H1 (cell line): ENCODE results near the gene PRDM5. TPM values are rescaled to one million over a fixed set of nuclear protein-coding genes. Genes with fewer than 3 reads are reported as not detected.

ENCODE experiments used
- BACH1 ChIP-seq: IDR thresholded peaks from 2 replicates; pipeline ENCODE4 v1.6.1; 2012; ENCODE audit warnings: low read length, improper control_type of control experiment
- CHD2 ChIP-seq: IDR thresholded peaks from 2 replicates; pipeline ENCODE4 v1.6.1; 2012; ENCODE audit warnings: low read length, improper control_type of control experiment
- CTCF ChIP-seq, 3 experiments: IDR thresholded peaks; 1 replicate in 2 of 3; 2 replicates in 1 of 3; pipeline versions ENCODE4 v1.5.1 to v1.6.1; 2011; ENCODE audit warnings: low read length in 3 of 3, mild to moderate bottlenecking in 3 of 3, inconsistent platforms in 2 of 3, low read depth in 1 of 3, moderate library complexity in 1 of 3; ENCODE audit not compliant: insufficient read depth in 1 of 3; ENCODE audit errors: control extremely low read depth in 1 of 3
- EGR1 ChIP-seq: IDR thresholded peaks from 2 replicates; pipeline ENCODE4 v1.6.1; 2011; ENCODE audit warnings: low read depth, low read length, borderline replicate concordance
- GTF2F1 ChIP-seq: IDR thresholded peaks from 2 replicates; pipeline ENCODE4 v1.6.1; 2012; ENCODE audit warnings: low read depth, low read length, improper control_type of control experiment, borderline replicate concordance
- HDAC6 ChIP-seq: IDR thresholded peaks from one replicate; pipeline ENCODE4 v1.7.1; 2012; ENCODE audit warnings: low read depth, mild to moderate bottlenecking, inconsistent platforms, low read length, moderate library complexity
- MAFK ChIP-seq: IDR thresholded peaks from 2 replicates; pipeline ENCODE4 v1.6.1; 2012; ENCODE audit warnings: low read depth, mild to moderate bottlenecking, improper control_type of control experiment, low read length
- PHF8 ChIP-seq: fragments of 200-600 bp; sonication (generic); conservative IDR thresholded peaks from 2 replicates; pipeline ENCODE4 v1.7.1; 2012; ENCODE audit warnings: low read depth, mild to moderate bottlenecking, inconsistent platforms, low read length, moderate library complexity
- POLR2A ChIP-seq, 2 experiments: IDR thresholded peaks; 1 replicate in 1 of 2; 2 replicates in 1 of 2; pipeline ENCODE4 v1.6.1; 2011; ENCODE audit warnings: low read depth in 2 of 2, low read length in 2 of 2, mild to moderate bottlenecking in 2 of 2; ENCODE audit errors: control extremely low read depth in 1 of 2
- RAD21 ChIP-seq, 2 experiments: IDR thresholded peaks in 1 of 2; conservative IDR thresholded peaks in 1 of 2; 2 replicates each; pipeline ENCODE4 v1.6.1; 2011; ENCODE audit warnings: low read depth in 2 of 2, low read length in 2 of 2, improper control_type of control experiment in 1 of 2, inconsistent platforms in 1 of 2, mild to moderate bottlenecking in 1 of 2, moderate library complexity in 1 of 2
- RBBP5 ChIP-seq: IDR thresholded peaks from 2 replicates; pipeline ENCODE4 v1.7.1; 2012; ENCODE audit warnings: low read depth, mild to moderate bottlenecking, inconsistent platforms, low read length, moderate library complexity, borderline replicate concordance
- RXRA ChIP-seq: IDR thresholded peaks from 2 replicates; pipeline ENCODE4 v1.6.1; 2011; ENCODE audit warnings: low read depth, mild to moderate bottlenecking, low read length, moderate library complexity; ENCODE audit not compliant: insufficient read depth
- SIRT6 ChIP-seq: IDR thresholded peaks from one replicate; pipeline ENCODE4 v1.7.1; 2012; ENCODE audit warnings: low read length, inconsistent platforms
- SP4 ChIP-seq: IDR thresholded peaks from 2 replicates; pipeline ENCODE4 v1.6.1; 2012; ENCODE audit warnings: low read length, inconsistent platforms
- TCF12 ChIP-seq: IDR thresholded peaks from 2 replicates; pipeline ENCODE4 v1.6.1; 2011; ENCODE audit warnings: low read depth, mild to moderate bottlenecking, low read length
- ZNF274 ChIP-seq: IDR thresholded peaks from 2 replicates; pipeline ENCODE4 v1.7.0; 2012; ENCODE audit warnings: low read length, borderline replicate concordance; ENCODE audit errors: extremely low read depth
- polyA plus RNA-seq, 7 experiments: library from polyadenylated mRNA; depleted of rRNA in 3 of 7; stranded (reverse) in 5 of 7; unstranded in 2 of 7; fragments of >200 nt in 5 of 7; fragments of 200-250 nt in 2 of 7; gene quantifications; 1 replicate in 5 of 7; 2 replicates in 1 of 7; 4 replicates in 1 of 7; pipeline versions ENCODE4 v1.2.1 to v1.2.3, GENCODE V29; 2011 to 2013; ENCODE audit warnings: missing spikeins in 2 of 7, mixed read lengths in 2 of 7
- total RNA-seq: library from RNA; stranded (reverse); fragmentation: NEBNext Ultra II Directional; extraction: Animal tissue kit (Norgen Biotek cat#: 25700); gene quantifications from 2 replicates; pipeline ENCODE4 v1.2.1, GENCODE V29; 2021
- TF ChIP-seq, protein P1 (sequence below): IDR thresholded peaks from 2 replicates; pipeline ENCODE4 v1.6.1; 2012; ENCODE audit warnings: inconsistent platforms
- TF ChIP-seq, protein P2 (sequence below): IDR thresholded peaks from 2 replicates; pipeline ENCODE4 v1.6.1; 2011; ENCODE audit warnings: low read length, improper control_type of control experiment

The PRDM5 gene
- total and polyA plus RNA-seq, 2 of the 8 experiments (the other 6 are each of a cell fraction or from before 2014, with no cell fraction given): 8.2 to 23.4 TPM

- no peak for TF ChIP-seq CTCF (IDR thresholded peaks at IDR 0.05; ENCODE audit: control extremely low read depth in 1 of 3, insufficient read depth in 1 of 3, low read depth in 1 of 3, low read length in 3 of 3)
- no peak for TF ChIP-seq PHF8
- no peak for TF ChIP-seq SP4
- no peak for TF ChIP-seq TCF12
- TF ChIP-seq EGR1: no peak
- no peak for TF ChIP-seq ZNF274
- TF ChIP-seq SIRT6: no peak
- TF ChIP-seq, protein P1, sequence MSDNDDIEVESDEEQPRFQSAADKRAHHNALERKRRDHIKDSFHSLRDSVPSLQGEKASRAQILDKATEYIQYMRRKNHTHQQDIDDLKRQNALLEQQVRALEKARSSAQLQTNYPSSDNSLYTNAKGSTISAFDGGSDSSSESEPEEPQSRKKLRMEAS: no peak
- TF ChIP-seq, protein P2, sequence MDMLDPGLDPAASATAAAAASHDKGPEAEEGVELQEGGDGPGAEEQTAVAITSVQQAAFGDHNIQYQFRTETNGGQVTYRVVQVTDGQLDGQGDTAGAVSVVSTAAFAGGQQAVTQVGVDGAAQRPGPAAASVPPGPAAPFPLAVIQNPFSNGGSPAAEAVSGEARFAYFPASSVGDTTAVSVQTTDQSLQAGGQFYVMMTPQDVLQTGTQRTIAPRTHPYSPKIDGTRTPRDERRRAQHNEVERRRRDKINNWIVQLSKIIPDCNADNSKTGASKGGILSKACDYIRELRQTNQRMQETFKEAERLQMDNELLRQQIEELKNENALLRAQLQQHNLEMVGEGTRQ: no peak
- no peak for TF ChIP-seq POLR2A (IDR thresholded peaks at IDR 0.05; ENCODE audit: control extremely low read depth in 1 of 2, low read depth in 2 of 2, low read length in 2 of 2)
- TF ChIP-seq RBBP5: no peak
- no peak for TF ChIP-seq RAD21 (IDR thresholded peaks at IDR 0.05 in 1 of 2, conservative IDR thresholded peaks at IDR 0.05 in 1 of 2; ENCODE audit: low read depth in 2 of 2, low read length in 2 of 2)
- TF ChIP-seq CHD2: no peak
- TF ChIP-seq RXRA: no peak
- TF ChIP-seq MAFK: no peak
- no peak for TF ChIP-seq HDAC6
- TF ChIP-seq BACH1: no peak
- TF ChIP-seq GTF2F1: no peak
Measured at GRCh38 chr4:120761070-120761469, 161.5 kb downstream of the PRDM5 start (continued).
